K562 (cell line): ENCODE data around the gene CASP9. TPM values are rescaled to one million over a fixed set of nuclear protein-coding genes. Genes with fewer than 3 reads are reported as not detected.
A peak's percentile ranks its signal among the peaks of the same experiment; 100 is the strongest.
"Not testable (repeated sequence)": the region's sequence is repeated elsewhere in the genome, so short reads cannot be mapped to it uniquely, and the experiment has no call there.

Experiments
- ATAC-seq: fragments of 200-7000 bp; cut with Tn5 transposase; 3 replicates; pipeline ENCODE4 v1.9.1; 2020; ENCODE audit warnings: moderate library complexity
- BruUV-seq: library from RNA; stranded (reverse); fragments of 400-500 nt; replicated peaks from 2 replicates; lab custom pipeline; 2021; lab: Mats Ljungman, UMichigan
- CTCF ChIA-PET: fragments of 300-600 bp; formaldehyde crosslinking; extraction: SDS; loops from one replicate; lab custom pipeline; 2021; ENCODE audit warnings: low intra/inter-chr PET ratio; lab: Yijun Ruan, JAX
- POLR2A ChIA-PET: fragments of 300-600, 350-650 bp; sonication (Branson Sonifier 250); formaldehyde crosslinking; extraction: SDS; loops from one replicate; lab custom pipeline; 2021; ENCODE audit warnings: antibody characterized with exemption, inconsistent platforms; lab: Yijun Ruan, JAX
- DNase-seq, 4 experiments: peaks; one replicate each; pipeline versions ENCODE4 v3.0.0 to v3.0.0-alpha.2; 2011 to 2018; ENCODE audit warnings: low spot score in 3 of 4, mixed read lengths in 3 of 4; ENCODE audit errors: extremely low read depth in 1 of 4
- FAIRE-seq: peaks from 2 replicates; lab custom pipeline; 2011; peaks lifted over from hg19 to GRCh38; lab: Jason Lieb, UNC
- H2AFZ ChIP-seq: 2 replicates; pipeline ENCODE4 v1.6.0; 2011; ENCODE audit warnings: low read depth, low read length, control low read depth, inconsistent platforms
- H3K27ac ChIP-seq: fragments of 200-600 bp; 3 replicates; pipeline ENCODE4 v1.8.0; 2011; ENCODE audit warnings: low read depth, mild to moderate bottlenecking, control low read depth, inconsistent platforms, low read length, moderate library complexity, mixed read lengths; ENCODE audit errors: extremely low read depth
- H3K27me3 ChIP-seq, 2 experiments: fragments of 300-600 bp in 1 of 2; 2 replicates in 1 of 2; 3 replicates in 1 of 2; pipeline versions ENCODE4 v1.6.0 to v1.8.0; 2011; ENCODE audit warnings: inconsistent platforms in 2 of 2, low read length in 2 of 2, mild to moderate bottlenecking in 1 of 2, mixed read lengths in 1 of 2, moderate library complexity in 1 of 2; ENCODE audit not compliant: control insufficient read depth in 2 of 2, insufficient read depth in 2 of 2
- H3K36me3 ChIP-seq: fragments of 300-600 bp; 3 replicates; pipeline ENCODE4 v1.8.0; 2011; ENCODE audit warnings: mild to moderate bottlenecking, low read length, inconsistent platforms; ENCODE audit not compliant: control insufficient read depth, insufficient read depth
- H3K4me1 ChIP-seq, 2 experiments: fragments of 200-600 bp in 1 of 2; replicated peaks in 1 of 2; 2 replicates in 1 of 2; 3 replicates in 1 of 2; pipeline versions ENCODE4 v1.5.1 to v1.8.0; 2011; ENCODE audit warnings: inconsistent platforms in 2 of 2, low read length in 2 of 2, mild to moderate bottlenecking in 1 of 2, mixed read lengths in 1 of 2, moderate library complexity in 1 of 2; ENCODE audit not compliant: control insufficient read depth in 2 of 2, insufficient read depth in 2 of 2
- H3K4me2 ChIP-seq: 2 replicates; pipeline ENCODE4 v1.6.1; 2011; ENCODE audit warnings: low read length, control low read depth, inconsistent platforms, mixed read lengths; ENCODE audit not compliant: insufficient read depth
- H3K4me3 ChIP-seq: fragments of 200-600 bp; sonication (generic), shearing (Covaris generic); 2 replicates; pipeline ENCODE4 v1.5.1; 2016; ENCODE audit warnings: control low read depth, inconsistent platforms
- H3K79me2 ChIP-seq: fragments of 200-600 bp; 3 replicates; pipeline ENCODE4 v1.8.0; 2011; ENCODE audit warnings: low read length, inconsistent platforms; ENCODE audit not compliant: control insufficient read depth, insufficient read depth
- H3K9ac ChIP-seq, 2 experiments: 2 replicates each; pipeline versions ENCODE4 v1.6.0 to v1.6.1; 2011; ENCODE audit warnings: low read depth in 2 of 2, low read length in 2 of 2, control low read depth in 1 of 2, inconsistent platforms in 1 of 2, mild to moderate bottlenecking in 1 of 2, mixed read lengths in 1 of 2; ENCODE audit not compliant: insufficient read depth in 1 of 2
- H3K9me1 ChIP-seq: one replicate; pipeline ENCODE4 v1.6.0; 2011; ENCODE audit warnings: inconsistent platforms, mild to moderate bottlenecking, low read length, moderate library complexity; ENCODE audit not compliant: control insufficient read depth, insufficient read depth
- H3K9me3 ChIP-seq: replicated peaks from 2 replicates; pipeline ENCODE4 v1.5.1; 2011; ENCODE audit warnings: low read depth, low read length, inconsistent platforms; ENCODE audit not compliant: control insufficient read depth, insufficient read depth
- H4K20me1 ChIP-seq: replicated peaks from 2 replicates; pipeline ENCODE4 v1.6.1; 2011; ENCODE audit warnings: low read length, inconsistent platforms, mixed read lengths; ENCODE audit not compliant: control insufficient read depth, insufficient read depth
- RAD51 ChIP-seq: fragments of 450-650 bp; IDR thresholded peaks from 2 replicates; pipeline ENCODE4 v1.7.1; 2016; ENCODE audit warnings: low read depth, mild to moderate bottlenecking, borderline replicate concordance
- ZBTB7A ChIP-seq: IDR thresholded peaks from 2 replicates; pipeline ENCODE4 v1.6.1; 2011; ENCODE audit warnings: low read depth, mild to moderate bottlenecking, low read length, moderate library complexity, borderline replicate concordance; ENCODE audit not compliant: control insufficient read depth
- WGBS: fragments of 100-300 bp; shearing (Covaris generic); methylation state at CpG from one replicate; pipeline ENCODE4 v1.1.6; 2016; ENCODE audit warnings: low coverage, mixed read lengths; ENCODE audit not compliant: insufficient coverage; ENCODE audit errors: missing lambda C conversion rate; 5-methylcytosine and 5-hydroxymethylcytosine counted together
- in situ Hi-C: fragments of 300-500 bp; cut with MboI; formaldehyde crosslinking; loops from 4 replicates; pipeline ENCODE4 v1.15.0; 2018; ENCODE audit warnings: inconsistent platforms, mixed read lengths
- intact Hi-C: fragments of 100-400 bp; cut with micrococcal nuclease; formaldehyde crosslinking; loops from 2 replicates; pipeline ENCODE4 v1.14.2; 2022
- polyA plus RNA-seq, 8 experiments: library from polyadenylated mRNA; depleted of rRNA in 4 of 8; stranded (reverse) in 5 of 8; unstranded in 3 of 8; fragments of >200 nt; fragmentation: Nextera tagmentation in 2 of 8; fragmentation: Illumina TruSeq in 1 of 8; extraction: Ambion mirVana in 2 of 8; extraction: Trizol in 1 of 8; gene quantifications; 2 replicates each; pipeline versions ENCODE4 v1.2.1 to v1.2.3, GENCODE V29; 2011 to 2014; ENCODE audit warnings: inconsistent platforms in 1 of 8, missing spikeins in 1 of 8
- total RNA-seq, 7 experiments: library from RNA; depleted of rRNA in 6 of 7; stranded (reverse); fragments of >200 nt in 6 of 7; fragmentation: Illumina TruSeq in 2 of 7; extraction: Trizol in 2 of 7; gene quantifications; 2 replicates each; pipeline versions ENCODE4 v1.2.1 to v1.2.3, GENCODE V29; 2011 to 2021; ENCODE audit warnings: low replicate concordance in 1 of 7

Gene CASP9
- total and polyA plus RNA-seq, 9 of the 15 experiments (the other 6 are each of a cell fraction or from before 2014, with no cell fraction given), result 10.8 to 54.1 (median 30.7) TPM

DNA sequence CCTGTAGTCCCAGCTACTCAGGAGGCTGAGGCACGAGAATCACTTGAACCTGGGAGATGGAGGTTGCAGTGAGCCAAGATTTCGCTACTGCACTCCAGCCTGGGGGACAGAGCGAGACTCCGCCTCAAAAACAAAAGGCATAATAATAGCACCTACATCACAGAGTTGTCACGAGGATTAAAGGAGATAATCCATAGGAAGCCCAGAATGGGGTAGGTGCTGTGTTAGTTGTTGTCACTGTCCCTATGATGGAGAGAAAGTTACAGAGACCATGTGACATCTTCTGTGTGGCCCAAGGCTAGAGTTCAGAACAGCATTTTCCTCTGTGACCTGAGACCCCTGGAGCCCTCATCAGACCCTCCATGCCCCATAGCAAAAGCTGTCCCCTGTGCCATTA is 60.1 kb downstream of the CASP9 start:
- TF ChIP-seq RAD51 (peak; percentile 10; the same call in 1 of the 2 replicates), ZBTB7A (0 out of 2 replicates have a peak, but pooled peaks have one; percentile 19)
- in situ Hi-C loops, H3K9me1 ChIP-seq, H3K27me3 ChIP-seq, intact Hi-C loops, BruUV-seq, ATAC-seq, POLR2A ChIA-PET, H3K9me3 ChIP-seq, H3K36me3 ChIP-seq, CTCF ChIA-PET, H3K9ac ChIP-seq, H3K4me3 ChIP-seq, H3K4me2 ChIP-seq, H3K27ac ChIP-seq, DNase-seq, FAIRE-seq, H4K20me1 ChIP-seq, H3K79me2 ChIP-seq: not testable (repeated sequence)
- Histone ChIP-seq H2AFZ (peak overlapping the region; percentile 14; the same call in 1 of the 2 replicates), H3K4me1 (peaks cover 8 to 17% of the 10 kb centered on the region in 2 experiments)
- WGBS, result 59% methylated on average over 5 of the region's 5 CpGs

DNA sequence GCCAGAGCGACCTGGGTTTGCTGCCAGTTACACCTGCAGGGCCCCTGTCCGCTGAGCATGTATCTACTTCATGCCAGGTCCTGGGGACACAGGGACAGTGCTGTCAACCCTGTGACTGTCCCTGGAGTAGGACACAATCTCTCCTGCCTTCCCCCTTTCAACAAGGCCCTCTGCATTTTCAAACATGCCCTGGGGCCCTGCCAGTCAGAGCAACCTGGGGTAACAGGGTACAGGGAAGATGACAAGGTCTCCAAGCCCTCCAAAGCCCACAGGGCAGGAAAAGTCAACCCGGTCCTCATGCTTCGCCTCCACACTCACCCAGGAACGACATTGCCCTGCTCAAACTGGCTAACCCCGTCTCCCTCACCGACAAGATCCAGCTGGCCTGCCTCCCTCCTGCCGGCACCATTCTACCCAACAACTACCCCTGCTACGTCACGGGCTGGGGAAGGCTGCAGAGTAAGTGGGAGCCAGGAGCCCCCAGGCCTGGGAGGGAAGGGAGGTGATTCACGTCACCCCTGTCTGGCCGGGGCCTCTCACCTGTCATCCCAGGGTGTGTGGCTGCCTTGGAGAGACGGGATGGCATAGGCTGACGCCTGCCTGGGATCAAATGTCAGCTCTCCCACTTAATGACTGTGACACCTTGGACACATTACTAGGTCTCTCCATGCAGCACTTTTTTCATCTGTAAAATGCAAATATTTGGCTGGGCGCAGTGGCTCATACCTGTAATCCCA is 60.8 kb downstream of the CASP9 start:
- FAIRE-seq, H2AFZ ChIP-seq, BruUV-seq, H3K9me3 ChIP-seq, DNase-seq, H3K4me2 ChIP-seq, H3K27ac ChIP-seq, CTCF ChIA-PET, ATAC-seq, intact Hi-C loops, in situ Hi-C loops, H3K4me3 ChIP-seq, H3K9me1 ChIP-seq, H3K36me3 ChIP-seq, H4K20me1 ChIP-seq, H3K79me2 ChIP-seq, H3K27me3 ChIP-seq: not testable (repeated sequence)
- Histone ChIP-seq H3K9ac (peak overlapping the region in 1 of 2 experiments; percentile 56; a peak in 1 of 4 replicates), H3K4me1 (peaks cover 8 to 17% of the 10 kb centered on the region in 2 experiments)
- 41% methylated on average over 9 of the region's 15 CpGs for WGBS
- POLR2A ChIA-PET, result interaction anchor here (0.6 kb wide), 1 partner anchor 306 kb away, joined by 3 read pairs; no protein-coding TSS in a partner anchor
